Astrocyte of the hippocampus (primary cell): ENCODE measurements around the gene IGF1R.

Source experiments
- DNase-seq: peaks from one replicate; pipeline ENCODE4 v3.0.0; 2011; ENCODE audit warnings: low read depth, low spot score

Gene IGF1R

DNA sequence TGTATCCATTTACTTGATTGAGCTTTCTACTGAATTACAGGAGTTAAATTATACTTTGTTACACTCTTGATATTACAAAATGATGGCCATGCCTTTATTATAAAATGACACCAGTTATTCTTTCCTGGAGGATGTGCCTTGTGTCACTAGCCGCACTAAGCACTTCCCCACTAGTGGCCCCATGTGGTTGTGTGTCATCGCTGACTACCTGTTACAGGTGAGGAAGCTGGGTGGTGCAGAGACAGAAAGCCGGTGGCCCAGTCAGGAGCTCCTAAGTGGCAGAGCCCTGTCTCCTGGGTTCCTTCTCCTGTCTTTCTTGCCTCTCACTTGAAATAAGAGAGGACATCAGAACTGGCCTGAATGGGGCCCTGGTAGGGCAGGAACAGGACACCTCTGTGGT, 96.8 kb downstream of the IGF1R start:
- DNase-seq = no peak

DNA sequence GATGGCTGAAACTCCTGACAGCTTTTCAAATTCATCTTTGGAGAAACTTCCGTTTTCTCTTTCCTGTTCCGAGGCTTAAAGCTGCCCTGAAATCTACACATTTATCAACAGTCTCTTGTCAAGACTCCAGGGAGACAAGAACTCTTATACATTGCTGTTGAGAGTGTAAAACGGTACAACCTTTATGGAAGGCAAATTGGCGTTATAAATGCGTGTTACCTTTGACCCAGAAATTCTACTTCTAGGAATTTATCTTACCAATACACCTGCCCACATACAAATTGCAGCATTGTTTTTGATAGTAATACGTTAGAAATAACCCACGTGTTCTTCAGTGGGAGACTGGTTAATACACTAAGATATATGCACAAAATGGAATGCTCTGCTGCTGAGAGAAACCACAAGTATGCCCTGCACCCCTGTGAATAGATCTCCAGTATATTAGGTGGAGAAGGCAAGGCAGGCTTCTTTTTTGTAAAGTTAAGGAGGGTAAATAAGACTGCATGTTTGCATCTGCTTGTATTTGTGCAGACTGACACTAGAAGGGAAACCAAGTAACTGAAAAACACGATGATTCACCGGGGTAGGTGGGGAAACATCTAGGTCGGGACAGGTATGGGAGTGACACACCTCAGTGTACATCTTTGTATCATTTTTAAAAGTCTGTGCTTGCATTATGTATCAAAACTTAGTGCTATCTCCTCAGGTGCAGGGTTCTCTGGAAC, 97.5 kb downstream of the IGF1R start:
- DNase-seq = peak; percentile 68

DNA sequence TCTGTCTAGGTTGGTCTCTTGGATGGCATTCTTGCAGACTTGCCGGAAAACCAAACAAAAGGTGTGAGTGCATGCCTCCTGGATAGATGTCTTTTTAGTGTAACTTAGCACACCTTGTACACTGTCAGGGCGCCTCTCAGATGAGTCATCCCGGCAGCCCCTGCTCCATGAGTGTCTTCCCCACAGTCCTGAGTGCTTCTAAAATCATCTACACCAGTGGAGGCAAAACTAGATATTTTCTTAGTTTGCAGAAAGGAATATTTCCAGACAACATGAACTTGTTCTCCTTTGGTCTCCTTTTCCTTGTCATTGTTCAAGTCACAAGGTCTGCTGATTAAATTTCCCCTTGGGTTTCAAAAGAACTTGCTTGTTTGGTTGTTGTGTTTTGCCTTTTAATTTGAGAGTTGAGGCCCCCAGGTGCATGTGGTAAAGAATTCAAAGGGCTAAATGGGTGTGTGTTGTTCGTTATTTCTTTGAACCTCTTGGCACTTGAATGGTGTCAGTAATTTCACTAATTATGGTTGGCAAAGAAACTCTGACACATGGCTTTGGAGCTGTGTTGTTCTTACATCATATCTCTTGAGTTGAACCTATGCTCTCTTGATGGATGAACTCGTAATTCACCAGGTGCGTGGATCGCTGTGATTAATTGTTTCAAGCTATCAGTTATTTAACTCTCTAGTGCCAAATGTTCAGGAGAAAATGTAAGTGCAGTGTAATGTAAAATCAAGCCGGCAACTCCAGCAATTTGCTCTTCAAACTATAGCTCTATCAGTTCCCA, 98.2 kb downstream of the IGF1R start:
- DNase-seq = no peak

- DNase-seq = no peak
These were observed 103.4 kb downstream of the IGF1R start for GRCh38 chr15:98751767-98752166.

DNA sequence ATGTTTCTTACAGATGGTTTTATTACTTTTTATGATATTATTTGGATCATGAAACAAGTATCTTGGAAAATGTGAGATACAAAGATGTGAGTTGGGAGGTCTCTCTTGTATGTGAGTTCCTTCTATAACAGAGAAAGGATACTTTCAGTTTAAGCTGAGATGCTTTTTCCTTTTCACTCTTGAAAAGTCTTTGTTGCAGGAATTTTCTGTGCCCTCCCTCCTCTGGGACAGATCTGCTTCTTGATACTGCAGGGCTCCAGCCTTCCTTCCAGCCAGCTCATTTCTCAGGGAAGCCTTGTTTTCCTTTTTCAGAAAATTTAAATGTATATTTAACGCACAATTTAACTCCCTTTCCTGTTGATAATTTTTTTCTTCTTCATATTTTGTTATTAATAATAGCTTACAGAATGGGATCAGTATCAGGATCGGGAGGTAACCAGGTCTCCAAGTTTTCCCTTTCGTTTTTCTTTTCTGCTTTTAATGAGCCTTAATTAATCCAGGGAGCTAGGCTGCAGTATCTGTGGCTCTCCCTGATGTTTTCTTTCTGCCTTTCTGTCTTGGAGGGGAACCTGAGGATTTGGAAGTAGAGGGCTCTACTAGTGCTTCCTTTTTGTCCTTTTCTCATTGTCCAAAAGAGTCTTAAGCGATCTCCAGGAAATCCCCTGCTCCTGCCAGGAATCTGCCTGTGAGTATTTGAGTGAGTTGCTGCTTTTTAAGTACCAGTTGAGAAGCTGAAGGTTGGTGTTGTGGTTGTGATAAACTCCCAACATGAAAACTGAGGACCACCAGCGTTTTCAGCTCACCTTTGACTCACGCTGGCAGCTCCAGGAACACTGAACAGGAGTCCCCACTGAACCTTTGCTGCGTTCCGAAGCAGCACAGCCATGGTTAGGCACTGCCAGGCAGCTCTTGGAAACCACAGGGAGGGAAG, 105.7 kb downstream of the IGF1R start:
- DNase-seq = peak; percentile 69

DNA sequence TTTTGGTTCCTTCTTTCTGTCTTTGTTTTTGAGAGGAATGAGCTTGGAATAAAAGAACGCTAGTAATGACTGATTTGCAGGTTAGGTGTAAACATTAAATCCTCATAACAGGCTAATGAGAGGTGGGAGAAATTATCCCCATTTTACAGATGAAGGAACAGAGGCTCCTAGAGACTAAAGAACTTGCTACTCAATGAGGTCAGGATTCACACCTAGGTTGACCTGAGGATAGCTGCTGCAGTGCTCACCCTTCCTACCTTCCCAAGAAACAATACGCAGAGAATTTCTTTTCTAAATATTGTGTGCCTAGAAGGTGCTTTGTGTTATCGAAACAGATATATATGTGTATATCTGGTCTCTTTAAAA, 106.3 kb downstream of the IGF1R start:
- DNase-seq = no peak

DNA sequence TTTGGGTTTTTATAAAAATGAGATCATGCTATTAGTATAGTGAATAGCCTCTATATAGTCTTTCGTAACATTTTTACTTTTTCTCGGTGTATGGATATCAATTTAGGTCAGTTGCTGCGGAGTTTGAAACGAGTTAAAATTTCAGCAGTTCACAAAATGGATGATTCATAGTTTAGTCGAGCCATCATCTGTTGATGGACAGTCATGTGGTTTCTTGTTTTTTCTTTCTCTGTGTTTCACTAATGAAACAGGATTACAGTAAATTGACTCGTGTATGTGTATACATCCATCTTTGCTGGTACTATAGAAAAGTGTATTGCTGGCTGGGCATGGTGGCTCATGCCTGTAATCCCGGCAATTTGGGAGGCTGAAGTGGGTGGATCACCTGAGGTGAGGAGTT, 106.8 kb downstream of the IGF1R start:
- no peak for DNase-seq

DNA sequence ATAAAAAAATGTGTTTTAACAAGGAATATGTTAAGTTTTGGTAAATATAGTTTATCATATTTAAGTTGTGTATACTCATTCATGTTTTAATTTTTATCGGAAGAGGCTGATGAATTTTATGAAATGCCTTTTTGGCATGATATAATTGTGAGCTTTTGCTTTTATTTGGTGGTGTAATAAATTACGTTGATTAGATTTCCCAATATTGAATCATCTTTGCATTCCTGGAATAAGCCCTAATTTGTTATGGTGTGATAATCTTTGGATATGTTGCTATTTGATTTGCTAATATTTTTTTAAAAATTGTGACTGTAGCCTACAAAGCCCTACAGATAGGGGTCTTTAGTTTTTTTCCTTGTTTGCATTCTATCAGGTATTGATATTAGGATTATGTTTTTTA, 107.4 kb downstream of the IGF1R start:
- DNase-seq = no peak

- no peak for DNase-seq
These were observed 109.9 kb downstream of the IGF1R start for GRCh38 chr15:98758224-98758623.

- no peak for DNase-seq
These were observed 110.9 kb downstream of the IGF1R start for GRCh38 chr15:98759277-98759676.

GRCh38 chr15:98760112-98760826, 111.9 kb downstream of the IGF1R start:
- no peak for DNase-seq

GRCh38 chr15:98760975-98761374, 112.6 kb downstream of the IGF1R start:
- DNase-seq = no peak

DNA sequence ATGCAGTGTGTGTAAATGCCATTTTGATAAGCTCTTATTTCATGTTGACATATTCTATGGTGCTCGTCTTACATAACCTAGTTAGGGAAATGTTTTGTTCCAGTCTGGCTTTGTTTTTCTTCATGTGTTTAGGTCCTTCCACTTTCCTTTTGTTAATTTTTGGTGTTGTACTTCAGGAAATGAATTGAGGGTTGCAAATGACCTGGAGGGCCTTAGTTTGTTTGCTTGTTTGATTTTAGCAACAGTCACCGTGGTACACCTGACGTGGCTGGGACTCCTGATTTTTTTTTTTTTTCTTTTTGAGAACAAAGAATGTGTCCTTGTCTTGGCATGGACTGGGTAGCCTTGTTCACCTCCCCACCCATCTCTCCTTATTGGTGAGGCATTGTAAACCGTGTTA, 114.8 kb downstream of the IGF1R start:
- DNase-seq = no peak

- no peak for DNase-seq
These were observed 116.0 kb downstream of the IGF1R start for GRCh38 chr15:98764291-98764690.

DNA sequence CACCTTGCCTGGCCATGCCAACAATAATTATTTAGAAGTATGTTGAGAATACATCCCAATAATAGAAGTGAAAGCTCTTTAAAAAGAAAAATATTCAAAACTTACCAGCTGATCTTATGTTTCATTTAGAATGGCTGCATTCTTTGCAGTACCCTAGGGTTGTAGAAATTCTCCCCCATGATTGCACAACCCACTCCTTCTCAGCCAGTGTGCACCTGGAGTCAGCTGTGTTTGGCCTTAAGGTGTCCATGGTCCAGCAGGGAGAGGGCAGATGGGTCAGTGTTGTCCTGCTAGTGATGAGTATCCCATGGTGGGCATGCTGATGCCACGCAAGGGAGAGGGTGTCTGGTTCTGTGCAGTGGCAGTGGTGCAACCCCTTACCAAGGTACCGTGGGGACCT, 117.3 kb downstream of the IGF1R start:
- no peak for DNase-seq

DNA sequence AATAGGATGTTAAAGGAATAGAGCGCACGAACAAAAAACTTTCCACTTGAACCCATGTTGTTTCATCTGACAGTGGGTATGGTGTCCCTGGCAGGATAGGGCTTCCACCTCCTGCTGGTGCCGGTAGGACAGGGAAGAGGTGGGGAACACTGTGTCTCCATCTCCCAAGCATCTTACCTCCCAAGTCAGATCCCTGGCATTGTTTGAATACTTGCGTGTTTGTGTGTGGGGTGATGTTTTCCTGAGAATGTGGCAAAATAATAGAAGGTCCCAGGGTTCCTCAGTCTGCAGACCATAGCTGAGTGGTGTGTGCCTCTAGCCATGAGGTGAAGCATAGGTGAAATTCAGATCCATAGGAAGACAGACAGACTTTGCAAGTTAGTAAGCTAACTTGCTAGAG, 119.4 kb downstream of the IGF1R start:
- DNase-seq = peak; percentile 76

DNA sequence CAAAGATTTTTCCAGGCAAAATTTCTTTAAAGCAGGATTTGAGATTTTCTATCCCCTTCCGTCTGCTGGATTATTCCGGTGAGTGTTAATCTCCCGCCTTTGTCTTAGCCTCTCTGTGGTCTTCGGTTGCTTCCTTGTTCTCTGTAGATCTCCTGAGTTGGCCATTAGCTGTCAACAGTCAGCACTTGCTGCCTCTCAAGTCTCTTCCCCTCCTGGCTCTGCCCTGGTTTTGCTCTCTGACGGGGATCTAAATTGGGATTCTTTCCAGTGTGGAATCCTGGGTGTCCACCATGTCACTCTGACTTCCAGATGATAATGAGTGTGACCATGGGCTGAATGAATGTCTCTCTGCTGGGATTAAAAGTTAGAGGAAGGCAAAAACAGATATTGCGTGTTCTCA, 121.5 kb downstream of the IGF1R start:
- no peak for DNase-seq

DNA sequence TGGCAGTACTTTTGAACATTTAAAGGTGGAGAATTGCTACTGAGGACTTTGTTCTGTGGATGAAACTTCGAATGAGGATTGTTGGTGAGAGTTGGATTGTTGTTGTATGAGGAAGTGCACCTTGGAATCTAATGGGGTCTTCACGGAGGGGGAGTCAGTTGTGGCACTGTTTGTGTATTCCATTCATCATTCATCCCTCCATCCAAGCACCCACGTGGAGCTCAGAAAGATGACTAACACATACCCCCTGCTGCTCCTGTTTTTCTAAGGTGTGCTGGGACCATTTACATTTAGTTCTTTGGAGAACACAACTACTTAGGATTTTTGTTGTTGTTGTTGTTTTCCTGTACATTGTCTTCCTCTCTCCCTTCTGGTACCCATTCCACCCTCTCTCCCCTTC, 122.6 kb downstream of the IGF1R start:
- DNase-seq = no peak

DNA sequence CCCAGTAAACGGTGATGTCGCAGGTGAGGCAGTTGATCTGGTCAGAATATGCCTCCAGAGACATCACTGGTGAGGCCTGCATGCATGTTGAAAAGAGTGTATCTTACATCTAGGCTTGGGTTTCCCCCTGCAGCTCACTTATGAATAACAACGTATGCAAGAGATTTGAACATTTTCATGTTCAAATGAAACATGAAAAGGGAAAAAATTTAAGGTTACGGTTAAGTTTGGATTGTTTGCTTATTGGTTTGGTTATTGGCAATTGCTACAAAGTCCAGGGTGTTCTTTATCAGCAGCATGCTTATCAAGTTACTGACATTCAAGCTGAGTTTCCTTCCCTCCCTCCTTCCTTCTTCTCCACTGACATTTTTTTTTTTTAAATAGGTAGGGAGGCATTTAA, 123.2 kb downstream of the IGF1R start:
- DNase-seq = peak; percentile 28

GRCh38 chr15:98772895-98773294, 124.6 kb downstream of the IGF1R start:
- no peak for DNase-seq

DNA sequence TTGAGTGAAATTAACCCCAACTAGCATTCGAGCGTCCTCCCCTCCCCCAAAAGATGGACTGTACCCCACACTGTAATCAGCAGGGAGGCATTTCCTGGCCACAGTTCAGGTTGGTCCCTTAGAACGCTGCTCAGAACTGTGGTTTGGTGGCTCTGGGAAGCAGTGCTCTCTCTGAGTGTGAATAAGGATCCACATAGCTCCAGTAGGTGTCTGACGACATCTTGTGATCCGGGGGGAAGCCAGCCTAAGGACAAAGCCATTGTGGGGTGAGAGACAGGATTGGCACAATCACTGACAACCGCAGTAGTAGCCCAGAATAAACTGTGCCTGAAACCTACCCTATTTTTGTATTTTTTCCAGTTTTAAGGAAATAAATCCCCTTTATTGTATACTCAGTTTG, 125.3 kb downstream of the IGF1R start:
- no peak for DNase-seq
